CD4-positive, alpha-beta T cell (primary cell): Measurements from ENCODE around the gene USP6NL. TPM values are rescaled to one million over a fixed set of nuclear protein-coding genes. Genes with fewer than 3 reads are reported as not detected.

Experiments
- ATAC-seq: fragments of 200-7000 bp; cut with Tn5 transposase; one replicate; pipeline ENCODE4 v1.10.0; 2022; ENCODE audit warnings: mild to moderate bottlenecking; ENCODE audit not compliant: poor library complexity
- CTCF ChIA-PET: fragments of 350-600 bp; sonication (Branson Sonifier 250); formaldehyde crosslinking; loops from one replicate; lab custom pipeline; 2021; ENCODE audit warnings: antibody characterized with exemption, inconsistent platforms; lab: Charles Lee
- POLR2A ChIA-PET: fragments of 350-600 bp; sonication (Branson Sonifier 250); formaldehyde crosslinking; loops from one replicate; lab custom pipeline; 2021; ENCODE audit warnings: antibody characterized with exemption, inconsistent platforms; lab: Charles Lee
- DNase-seq, 14 experiments: peaks; one replicate each; pipeline ENCODE4 v3.0.0-alpha.2; 2013 to 2020; ENCODE audit warnings: mixed read lengths in 2 of 14
- H3K27ac ChIP-seq, 2 donors: one replicate each; pipeline versions ENCODE4 v1.5.1 to v1.7.0; 2013; ENCODE audit warnings: low read length in 2 of 2, low read depth in 1 of 2, mild to moderate bottlenecking in 1 of 2
- H3K27me3 ChIP-seq, 2 experiments: 1 replicate in 1 of 2; 2 replicates in 1 of 2; pipeline versions ENCODE4 v1.6.1 to v1.7.0; 2013; ENCODE audit warnings: low read length in 2 of 2, control low read depth in 1 of 2, mild to moderate bottlenecking in 1 of 2, moderate library complexity in 1 of 2; ENCODE audit not compliant: insufficient read depth in 2 of 2, control insufficient read depth in 1 of 2
- H3K36me3 ChIP-seq: one replicate; pipeline ENCODE4 v1.6.1; 2013; ENCODE audit warnings: low read length, control low read depth; ENCODE audit not compliant: insufficient read depth
- H3K4me1 ChIP-seq: one replicate; pipeline ENCODE4 v1.6.1; 2013; ENCODE audit warnings: low read length, control low read depth; ENCODE audit not compliant: insufficient read depth
- H3K4me3 ChIP-seq: one replicate; pipeline ENCODE4 v1.5.1; 2013; ENCODE audit warnings: mild to moderate bottlenecking, low read length, moderate library complexity
- H3K9me3 ChIP-seq, 2 experiments: 1 replicate in 1 of 2; 2 replicates in 1 of 2; pipeline versions ENCODE4 v1.6.1 to v1.7.0; 2013; ENCODE audit warnings: low read length in 2 of 2, mild to moderate bottlenecking in 2 of 2, control low read depth in 1 of 2, moderate library complexity in 1 of 2; ENCODE audit not compliant: control insufficient read depth in 1 of 2, insufficient read depth in 1 of 2
- H3K27ac Mint-ChIP-seq: one replicate; pipeline ENCODE4 v1.8.0; 2020; ENCODE audit warnings: mixed read lengths
- H3K27me3 Mint-ChIP-seq: one replicate; pipeline ENCODE4 v1.8.0; 2021; ENCODE audit warnings: mixed read lengths
- H3K36me3 Mint-ChIP-seq: one replicate; pipeline ENCODE4 v1.8.0; 2021; ENCODE audit warnings: low read depth, mixed read lengths
- H3K4me1 Mint-ChIP-seq: one replicate; pipeline ENCODE4 v1.8.0; 2021; ENCODE audit warnings: low read depth, mixed read lengths
- H3K4me3 Mint-ChIP-seq: one replicate; pipeline ENCODE4 v1.8.0; 2020; ENCODE audit warnings: mild to moderate bottlenecking, mixed read lengths
- H3K9me3 Mint-ChIP-seq: one replicate; pipeline ENCODE4 v1.8.0; 2020; ENCODE audit warnings: mixed read lengths
- intact Hi-C, 2 experiments: fragments of 100-400 bp; cut with DNase I in 1 of 2; cut with micrococcal nuclease in 1 of 2; formaldehyde crosslinking; loops; one replicate each; pipeline versions ENCODE4 v1.15.1 to v1.9.0; 2023 to 2025; cut with DNase I, micrococcal nuclease
- total RNA-seq, 174 experiments: library from RNA in 2 of 174; stranded (reverse) in 2 of 174; gene quantifications; one replicate each; pipeline ENCODE4 v1.2.3 and lab custom pipeline; 2021 to 2026
- TF ChIP-seq, protein P1 (sequence below): fragments of 200-600 bp; IDR thresholded peaks from one replicate; pipeline ENCODE4 v1.8.0; 2022; ENCODE audit warnings: antibody characterized with exemption, mild to moderate bottlenecking

Gene USP6NL
- total RNA-seq, 2 experiments from 2014 or later, result 5.2 to 5.6 TPM

DNA sequence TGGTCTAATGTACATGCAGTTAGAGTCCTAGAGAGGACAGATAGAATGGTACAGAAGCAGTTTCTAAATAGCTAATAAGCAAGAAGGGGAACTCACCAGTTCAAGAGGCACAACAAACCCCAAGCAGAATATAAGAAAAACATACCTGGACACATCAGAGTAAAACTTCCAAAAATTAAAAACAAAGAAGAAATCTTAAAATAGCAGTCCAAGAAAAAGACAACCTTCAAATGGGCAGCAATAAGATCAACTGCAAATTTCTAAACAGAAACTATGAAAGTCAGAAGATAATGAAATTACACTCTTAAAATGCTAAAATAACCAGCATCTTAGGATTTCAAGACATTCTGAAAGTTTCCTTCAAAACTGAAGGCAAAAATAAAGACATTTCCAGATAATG is 55.9 kb downstream of the USP6NL start:
- Histone ChIP-seq H3K27ac (no peak overlapping the region), H3K9me3 (no peaks in the 10 kb centered on the region), H3K36me3 (no peaks in the 10 kb centered on the region), H3K4me1 (no peaks in the 10 kb centered on the region), H3K27me3 (no peaks in the 10 kb centered on the region), H3K4me3 (no peak overlapping the region)
- intact Hi-C loops, result no loop called here
- no peak overlapping the region for H3K27ac Mint-ChIP-seq
- ChIA-PET POLR2A (no interaction called here), CTCF (no interaction called here)
- no peak for ATAC-seq
- no peaks in the 10 kb centered on the region for H3K9me3 Mint-ChIP-seq
- no peaks in the 10 kb centered on the region for H3K27me3 Mint-ChIP-seq
- no peaks in the 10 kb centered on the region for H3K36me3 Mint-ChIP-seq
- H3K4me3 Mint-ChIP-seq, result no peak overlapping the region
- H3K4me1 Mint-ChIP-seq, result peaks cover 9% of the 10 kb centered on the region
- TF ChIP-seq, protein P1, sequence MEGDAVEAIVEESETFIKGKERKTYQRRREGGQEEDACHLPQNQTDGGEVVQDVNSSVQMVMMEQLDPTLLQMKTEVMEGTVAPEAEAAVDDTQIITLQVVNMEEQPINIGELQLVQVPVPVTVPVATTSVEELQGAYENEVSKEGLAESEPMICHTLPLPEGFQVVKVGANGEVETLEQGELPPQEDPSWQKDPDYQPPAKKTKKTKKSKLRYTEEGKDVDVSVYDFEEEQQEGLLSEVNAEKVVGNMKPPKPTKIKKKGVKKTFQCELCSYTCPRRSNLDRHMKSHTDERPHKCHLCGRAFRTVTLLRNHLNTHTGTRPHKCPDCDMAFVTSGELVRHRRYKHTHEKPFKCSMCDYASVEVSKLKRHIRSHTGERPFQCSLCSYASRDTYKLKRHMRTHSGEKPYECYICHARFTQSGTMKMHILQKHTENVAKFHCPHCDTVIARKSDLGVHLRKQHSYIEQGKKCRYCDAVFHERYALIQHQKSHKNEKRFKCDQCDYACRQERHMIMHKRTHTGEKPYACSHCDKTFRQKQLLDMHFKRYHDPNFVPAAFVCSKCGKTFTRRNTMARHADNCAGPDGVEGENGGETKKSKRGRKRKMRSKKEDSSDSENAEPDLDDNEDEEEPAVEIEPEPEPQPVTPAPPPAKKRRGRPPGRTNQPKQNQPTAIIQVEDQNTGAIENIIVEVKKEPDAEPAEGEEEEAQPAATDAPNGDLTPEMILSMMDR, result no peak
- DNase-seq, result no peak

DNA sequence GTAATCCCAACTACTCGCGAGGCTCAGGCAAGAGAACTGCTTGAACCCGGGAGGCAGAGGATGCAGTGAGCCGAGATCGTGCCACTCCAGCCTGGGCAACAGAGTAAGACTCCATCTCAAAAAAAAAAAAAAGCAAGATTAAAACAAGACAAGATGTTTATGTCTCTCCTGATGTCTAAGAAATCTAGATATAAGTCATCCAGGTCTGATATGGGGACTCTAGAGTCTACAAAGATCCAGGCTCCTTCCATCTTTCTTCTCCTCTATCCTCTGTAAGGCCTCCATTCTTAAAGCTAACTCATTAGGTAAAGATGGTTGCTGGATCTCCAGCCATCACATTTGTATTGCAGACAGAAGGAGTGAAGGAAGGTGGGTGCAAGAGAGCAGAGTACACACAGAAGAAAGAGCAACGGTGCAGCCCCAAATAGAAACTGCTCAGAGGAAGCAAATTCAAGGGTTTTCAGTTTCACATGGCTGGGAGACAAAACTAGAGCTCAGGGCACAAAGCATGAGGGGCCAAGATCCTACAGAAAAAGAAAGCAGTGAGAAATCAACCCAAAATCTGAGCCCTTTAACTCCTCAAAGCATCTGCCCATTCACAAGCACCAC is 57.6 kb downstream of the USP6NL start:
- no peaks in the 10 kb centered on the region for H3K9me3 Mint-ChIP-seq
- H3K27ac ChIP-seq, result no peak overlapping the region
- POLR2A ChIA-PET, result no interaction called here
- no peaks in the 10 kb centered on the region for H3K36me3 ChIP-seq
- H3K9me3 ChIP-seq, result no peaks in the 10 kb centered on the region
- no peaks in the 10 kb centered on the region for H3K27me3 ChIP-seq
- intact Hi-C loops, result no loop called here
- no peaks in the 10 kb centered on the region for H3K36me3 Mint-ChIP-seq
- H3K4me3 ChIP-seq, result no peak overlapping the region
- DNase-seq, result no peak
- peaks cover 9% of the 10 kb centered on the region for H3K4me1 Mint-ChIP-seq
- no peak overlapping the region for H3K4me3 Mint-ChIP-seq
- no peaks in the 10 kb centered on the region for H3K27me3 Mint-ChIP-seq
- no peak overlapping the region for H3K27ac Mint-ChIP-seq
- CTCF ChIA-PET, result interaction anchor here (0.7 kb wide), 1 partner anchor 69 kb away, joined by 4 read pairs; no protein-coding TSS in a partner anchor
- TF ChIP-seq, protein P1, result no peak
- no peak for ATAC-seq
- H3K4me1 ChIP-seq, result no peaks in the 10 kb centered on the region

DNA sequence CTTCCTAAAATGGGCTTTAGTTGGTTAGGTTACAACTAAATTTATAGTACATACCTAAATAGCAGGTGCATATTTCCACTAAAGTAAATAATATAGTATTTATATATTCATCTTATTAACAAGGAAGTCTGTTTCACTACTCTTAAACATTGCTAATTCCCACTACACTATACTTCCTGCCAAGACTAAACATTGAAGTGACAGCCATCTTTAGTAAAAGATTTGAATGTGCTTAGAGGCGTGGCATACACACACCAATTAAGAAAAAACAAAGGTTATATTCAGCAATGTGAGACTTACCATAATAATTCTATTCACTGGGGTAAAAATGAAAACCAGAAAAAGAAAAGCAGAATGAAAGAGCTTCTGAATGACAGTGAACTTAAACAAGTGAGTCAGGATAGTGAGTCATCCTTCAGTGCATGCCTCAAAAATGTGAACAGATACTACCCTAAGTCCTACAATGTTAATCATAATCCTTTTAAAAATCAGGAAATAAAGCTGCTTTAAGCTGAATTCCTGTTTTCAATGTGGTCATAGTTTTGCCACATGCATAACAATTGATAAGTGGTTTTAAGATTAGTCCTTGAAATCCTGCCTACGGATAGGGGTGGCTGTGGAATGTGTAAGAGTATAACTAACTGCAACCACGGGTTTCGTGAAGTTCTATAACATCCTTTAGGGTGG is 59.4 kb downstream of the USP6NL start:
- Mint-ChIP-seq H3K9me3 (no peaks in the 10 kb centered on the region), H3K27me3 (no peaks in the 10 kb centered on the region), H3K4me1 (peaks cover 9% of the 10 kb centered on the region), H3K4me3 (no peak overlapping the region), H3K36me3 (no peaks in the 10 kb centered on the region), H3K27ac (no peak overlapping the region)
- Histone ChIP-seq H3K4me1 (no peaks in the 10 kb centered on the region), H3K36me3 (no peaks in the 10 kb centered on the region), H3K27me3 (no peaks in the 10 kb centered on the region), H3K4me3 (no peak overlapping the region), H3K9me3 (no peaks in the 10 kb centered on the region), H3K27ac (no peak overlapping the region)
- ChIA-PET POLR2A (interaction anchor here (0.9 kb wide), 1 partner anchor 15 kb away, joined by 3 read pairs; no protein-coding TSS in a partner anchor), CTCF (no interaction called here)
- intact Hi-C loops, result no loop called here
- TF ChIP-seq, protein P1, result no peak
- peak in 2 of 14 experiments; percentile 46 to 54 for DNase-seq
- ATAC-seq, result no peak
